ENCODE results near the gene WNT7B.

Gene WNT7B

GRCh38 chr22:45971408-45972028, 5.4 kb downstream of the WNT7B start:
- DNase-seq (ENCODE audit: low read depth in 2 of 2) = no peak

- DNase-seq (ENCODE audit: low read depth in 2 of 2) = peak in 1 of 2 experiments; percentile 23
Measured at GRCh38 chr22:45970705-45971407, 6.1 kb downstream of the WNT7B start.

DNA sequence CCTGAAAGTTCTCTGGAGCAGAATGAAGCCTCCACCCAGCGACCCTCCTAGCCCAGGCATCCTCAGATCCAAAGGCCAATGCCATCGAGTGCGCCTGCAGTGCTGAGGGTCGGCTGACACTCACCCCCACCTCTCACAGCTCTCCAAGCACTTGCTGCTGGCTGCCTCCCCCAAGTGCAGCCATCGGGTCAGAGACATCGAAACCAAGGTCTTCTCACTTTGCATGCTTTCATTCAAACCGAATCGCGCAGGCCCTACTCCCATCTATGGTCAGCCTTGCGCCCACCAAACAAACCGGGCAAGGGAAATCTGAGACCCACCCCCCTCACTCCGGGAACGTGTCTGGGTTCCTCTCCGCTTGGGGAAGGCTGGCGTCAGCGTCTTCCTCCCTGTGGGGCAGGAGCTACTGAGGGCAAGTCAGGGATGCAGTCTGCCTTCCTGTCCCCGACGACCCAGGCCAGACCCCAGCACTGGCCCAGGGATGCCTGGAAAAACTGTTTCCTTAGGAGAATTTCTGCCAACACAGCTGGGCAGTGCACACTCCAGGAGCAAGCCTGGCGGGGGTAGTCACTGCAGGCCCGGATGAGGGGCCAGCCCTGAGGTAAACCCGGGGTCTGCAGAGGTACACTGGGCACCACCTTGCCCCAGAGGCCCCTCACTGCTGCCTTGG, 7.0 kb downstream of the WNT7B start:
- no peak for DNase-seq (ENCODE audit: low read depth in 2 of 2)

GRCh38 chr22:45969414-45969799, 7.6 kb downstream of the WNT7B start:
- no peak for DNase-seq (ENCODE audit: low read depth in 2 of 2)

DNA sequence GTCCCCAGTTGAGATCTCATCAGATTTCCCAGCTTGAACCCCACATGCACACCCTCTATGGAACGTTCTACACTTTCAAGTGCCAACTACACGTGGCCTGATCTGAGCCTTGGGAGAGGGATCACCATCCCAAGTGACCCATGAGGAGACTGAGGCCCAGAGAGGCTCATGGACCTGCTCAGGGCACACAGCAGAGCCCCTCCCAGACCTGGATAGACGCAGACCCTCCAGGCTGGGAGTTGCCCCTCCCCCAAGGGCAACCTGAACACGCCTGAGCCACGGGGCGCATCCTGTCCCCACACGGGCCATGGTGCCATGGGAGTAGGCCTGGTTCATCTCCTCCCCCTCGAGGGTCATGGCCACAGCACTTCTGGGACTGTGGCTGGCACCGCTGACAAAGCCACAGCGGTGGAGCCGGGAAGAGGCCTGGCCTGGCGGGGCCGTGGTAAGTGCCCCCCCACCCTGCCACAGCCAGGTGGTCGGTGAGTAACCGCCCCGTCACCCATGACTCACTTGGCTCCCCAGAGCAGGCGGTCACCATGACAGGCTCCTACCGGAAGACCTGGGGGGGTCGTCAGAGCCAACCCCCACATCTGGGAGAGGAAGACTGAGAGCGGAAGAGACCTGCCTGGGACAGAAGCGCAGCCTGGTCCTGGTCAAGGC, 8.1 kb downstream of the WNT7B start:
- peak; percentile 24 to 32 for DNase-seq (ENCODE audit: low read depth in 2 of 2)

DNA sequence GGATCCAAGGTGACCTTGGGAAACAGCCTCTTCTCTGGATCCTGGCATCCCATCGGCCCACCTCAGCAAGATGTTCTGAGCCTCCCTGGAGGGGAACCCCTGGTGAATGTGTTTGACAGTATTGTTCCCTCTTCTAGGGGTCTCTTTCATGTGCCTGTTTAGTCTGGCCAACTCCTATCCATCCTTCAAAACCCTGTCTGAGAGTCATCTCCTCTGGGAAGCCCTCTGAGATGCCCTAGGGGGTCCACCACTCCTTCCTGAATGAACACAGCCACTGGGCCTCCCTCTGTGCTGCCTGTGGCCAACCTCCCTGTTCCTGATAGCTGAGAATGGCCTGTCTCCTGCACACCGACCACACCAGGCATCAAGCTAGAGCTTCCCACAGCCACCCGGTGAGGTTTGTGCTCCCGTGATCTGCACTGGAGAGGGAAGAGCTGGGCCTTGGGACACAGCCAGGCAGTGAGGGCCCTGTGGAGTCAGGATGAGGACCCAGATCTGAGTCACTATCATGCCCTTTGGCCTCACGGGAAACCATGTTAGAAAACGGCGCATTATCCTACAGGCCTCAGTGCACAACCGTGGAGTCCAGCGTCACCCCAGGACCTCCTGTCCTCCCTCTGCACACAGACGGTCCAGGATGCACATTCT, 8.8 kb downstream of the WNT7B start:
- DNase-seq (ENCODE audit: low read depth in 2 of 2) = no peak

DNA sequence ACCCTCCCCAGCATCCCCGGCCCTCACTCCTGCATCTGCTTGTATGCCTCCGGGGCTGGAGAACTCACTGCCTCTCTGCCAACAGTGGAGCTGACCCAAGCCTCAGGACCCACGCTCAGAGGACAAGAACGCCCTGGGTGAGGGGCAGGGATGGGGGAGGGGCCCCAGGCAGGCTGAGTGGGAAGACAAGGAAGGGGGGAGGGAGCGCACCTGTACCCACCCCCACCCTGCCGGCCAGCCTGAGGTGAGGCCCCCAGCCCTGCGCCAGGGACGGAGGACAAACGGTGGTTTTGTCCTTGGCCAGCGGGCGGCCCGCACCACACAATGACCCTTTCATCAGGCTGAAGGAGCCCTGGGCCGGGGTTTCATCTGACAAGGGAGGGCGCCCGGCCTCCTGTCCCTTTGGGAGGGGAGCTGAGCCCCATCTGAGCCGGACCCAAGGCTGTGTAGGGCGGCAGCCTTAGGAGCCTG, 10.0 kb downstream of the WNT7B start:
- no peak for DNase-seq (ENCODE audit: low read depth in 2 of 2)

- DNase-seq (ENCODE audit: low read depth in 2 of 2) = no peak
Measured at GRCh38 chr22:45966320-45966894, 10.6 kb downstream of the WNT7B start.

DNA sequence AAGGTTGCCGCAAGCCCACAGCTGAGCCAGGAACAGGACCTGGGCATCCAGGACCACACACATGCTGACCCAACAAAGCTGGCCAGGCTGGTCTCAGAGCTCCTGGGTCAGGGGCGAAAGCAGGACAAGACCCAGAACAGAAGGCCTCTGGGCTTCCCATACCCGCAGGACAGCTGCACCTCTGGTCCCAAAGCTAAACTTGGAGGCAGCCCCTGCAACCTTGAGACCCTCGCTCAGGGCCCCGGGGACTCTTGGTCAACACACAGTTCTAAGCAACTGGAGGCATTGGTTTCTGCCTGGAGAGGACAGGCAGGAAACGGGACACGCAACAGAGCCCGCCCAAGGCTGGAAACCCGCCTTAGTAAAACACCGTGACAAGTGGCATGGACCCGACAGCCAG, 11.4 kb downstream of the WNT7B start:
- no peak for DNase-seq (ENCODE audit: low read depth in 2 of 2)

DNA sequence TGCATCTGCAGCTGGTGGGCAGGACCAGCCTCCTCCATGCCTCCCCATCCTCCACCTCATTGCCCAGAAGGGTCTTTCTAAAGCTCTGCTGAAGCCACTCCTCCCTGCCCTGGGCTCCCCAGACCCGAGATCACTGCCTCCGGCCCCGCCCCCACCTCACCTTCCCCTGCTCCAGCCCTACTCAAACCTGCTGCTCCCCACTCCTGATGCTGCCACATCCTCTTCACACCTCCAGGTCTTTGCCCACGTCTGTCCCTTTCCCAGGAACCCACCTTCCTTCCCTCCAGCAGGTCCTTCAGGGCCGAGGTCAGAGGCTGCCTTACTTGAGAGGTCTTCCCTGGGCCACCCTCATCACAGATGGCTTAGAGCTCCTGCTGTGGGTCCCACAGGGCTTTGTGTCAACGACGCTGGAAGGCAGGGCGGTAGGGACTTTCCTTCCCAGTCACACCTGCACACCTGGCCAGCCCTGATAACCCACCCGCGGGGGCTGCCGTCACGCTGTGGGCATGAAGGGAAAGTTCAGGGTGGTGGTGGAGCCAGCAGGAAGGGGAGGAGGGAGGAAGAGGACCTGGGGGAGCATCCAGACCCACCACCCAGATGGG, 11.9 kb downstream of the WNT7B start:
- no peak for DNase-seq (ENCODE audit: low read depth in 2 of 2)

DNA sequence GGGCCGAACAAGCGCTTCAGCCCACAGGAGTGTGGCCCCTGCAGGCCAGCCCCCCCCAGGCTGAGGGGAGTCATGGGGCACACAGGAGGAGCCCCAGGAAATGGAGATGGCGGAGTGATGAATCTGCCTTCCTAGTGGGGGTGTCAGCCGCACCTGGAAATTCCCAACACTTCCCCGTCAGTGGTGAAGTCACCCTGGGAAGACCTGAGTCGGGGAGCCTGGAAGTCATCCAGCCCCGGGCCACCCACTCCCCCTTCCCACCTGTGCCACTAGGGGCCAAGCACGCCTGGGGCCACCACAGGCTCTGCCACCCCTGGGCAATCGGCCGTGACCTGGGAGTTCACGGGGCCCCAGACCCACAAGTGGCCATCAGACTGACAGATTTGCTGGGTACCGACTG, 12.6 kb downstream of the WNT7B start:
- DNase-seq (ENCODE audit: low read depth in 2 of 2) = no peak

- DNase-seq (ENCODE audit: low read depth in 2 of 2) = no peak
Measured at GRCh38 chr22:45963821-45964220, 13.1 kb downstream of the WNT7B start.

DNA sequence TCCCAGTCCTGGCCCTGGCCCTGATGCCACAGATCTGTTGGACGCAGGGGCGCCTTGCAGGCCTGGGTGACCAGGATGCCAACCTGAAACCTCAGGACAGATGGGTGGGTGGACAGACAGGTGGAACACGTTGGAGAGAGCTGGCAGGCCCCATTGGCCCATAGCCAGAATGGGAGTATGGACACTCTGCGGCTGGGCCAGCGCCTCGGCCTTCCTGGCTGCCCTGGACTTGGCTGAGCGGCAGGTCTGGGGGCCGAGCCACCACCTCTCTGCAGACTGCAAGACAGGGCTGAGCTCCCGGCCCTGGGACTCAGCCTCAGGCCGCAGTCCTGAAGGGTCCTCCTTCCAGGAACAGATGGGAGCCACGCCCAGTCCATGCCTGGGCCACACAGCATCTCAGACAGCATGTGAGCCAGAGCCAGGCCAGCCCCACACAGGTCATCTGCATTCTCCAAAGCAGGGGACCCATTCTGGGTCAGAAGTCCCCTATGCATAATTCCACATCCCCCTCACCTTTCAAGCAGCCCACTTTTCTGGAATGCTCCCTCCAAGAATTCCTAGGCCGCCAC, 14.1 kb downstream of the WNT7B start:
- no peak for DNase-seq (ENCODE audit: low read depth in 2 of 2)

DNA sequence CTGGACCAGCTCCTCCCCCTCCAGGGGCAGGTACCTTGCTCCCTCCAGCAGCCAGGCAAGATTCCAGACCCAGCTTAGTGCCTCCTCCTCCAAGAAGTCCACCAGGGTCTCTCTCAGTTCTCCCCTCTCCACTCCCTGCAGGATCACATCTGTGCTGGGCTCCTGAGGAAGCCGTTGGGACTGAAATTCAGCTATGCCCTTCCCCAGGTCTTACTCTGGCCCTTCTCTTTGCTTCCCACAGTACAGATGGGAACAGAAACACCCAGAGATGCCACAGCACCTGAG, 14.6 kb downstream of the WNT7B start:
- DNase-seq (ENCODE audit: low read depth in 2 of 2) = no peak

- DNase-seq (ENCODE audit: low read depth in 2 of 2) = no peak
Measured at GRCh38 chr22:45961679-45962433, 15.1 kb downstream of the WNT7B start.

DNA sequence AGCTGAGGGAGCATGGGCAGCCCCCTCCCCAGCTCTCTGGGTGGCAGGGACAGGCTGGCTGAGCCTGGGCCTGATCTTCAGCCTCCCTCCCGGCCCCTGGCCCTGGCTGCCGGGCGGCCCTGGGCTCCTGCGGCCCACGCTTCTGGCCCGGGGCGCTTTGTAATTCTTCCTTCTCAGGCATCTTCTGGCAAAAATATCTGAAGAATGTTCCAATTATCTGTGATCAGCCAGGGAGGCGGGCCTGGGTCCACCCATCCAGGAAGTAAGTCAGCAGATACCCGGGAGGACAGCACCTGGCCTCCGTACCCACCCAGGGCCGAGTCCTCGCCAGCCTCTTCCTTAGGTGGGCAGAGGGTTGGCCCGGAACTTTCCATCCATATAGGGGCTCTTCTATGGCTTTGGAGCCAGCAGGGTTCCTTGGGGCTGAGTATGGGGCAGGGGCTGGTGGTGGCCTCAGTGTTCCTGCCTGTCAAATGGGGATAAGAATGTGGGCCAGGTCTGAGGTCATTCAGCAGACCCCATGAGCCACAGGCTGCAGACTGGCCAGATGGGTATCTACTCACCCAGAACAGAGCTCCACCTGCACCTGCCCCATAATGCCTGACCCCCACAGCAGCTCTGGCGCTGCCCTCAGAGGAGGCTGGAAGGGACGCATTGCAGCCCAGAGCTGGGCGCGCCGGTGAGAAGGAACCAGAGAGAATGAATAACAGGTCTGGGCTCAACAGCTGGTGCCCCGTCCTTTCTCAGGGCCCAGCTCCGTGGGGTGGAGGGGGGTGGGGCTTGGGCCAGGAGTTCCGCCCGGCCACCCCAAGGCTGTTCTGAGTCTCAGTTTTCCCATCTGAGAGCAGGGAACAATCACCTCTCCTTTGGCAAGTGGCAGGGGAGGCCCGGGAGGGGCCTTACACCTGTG, 16.2 kb downstream of the WNT7B start:
- DNase-seq (ENCODE audit: low read depth in 2 of 2) = no peak

- no peak for DNase-seq (ENCODE audit: low read depth in 2 of 2)
Measured at GRCh38 chr22:45959719-45960476, 17.1 kb downstream of the WNT7B start.

GRCh38 chr22:45958971-45959370, 18.0 kb downstream of the WNT7B start:
- no peak for DNase-seq (ENCODE audit: low read depth in 2 of 2)

DNA sequence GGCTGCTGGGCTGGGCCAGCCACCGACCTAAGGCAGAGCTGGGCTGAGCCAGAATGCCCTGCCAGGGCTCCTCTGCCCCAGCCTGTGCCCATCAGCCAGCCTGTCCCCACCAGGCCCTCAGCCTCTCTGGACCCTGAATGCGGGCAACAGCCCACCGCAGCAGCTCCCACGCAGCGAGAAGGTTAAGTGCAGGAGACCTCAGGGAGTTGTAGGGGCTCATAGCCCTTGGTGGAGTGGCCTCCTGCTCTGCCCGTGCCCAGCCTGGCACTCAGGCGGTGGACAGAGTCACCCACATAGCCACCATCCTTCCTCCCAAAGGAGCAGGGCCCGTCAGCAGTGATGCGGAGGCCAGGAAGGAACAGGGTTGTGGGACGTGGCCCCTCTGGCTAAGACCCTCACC, 19.1 kb downstream of the WNT7B start:
- DNase-seq (ENCODE audit: low read depth in 2 of 2) = no peak

Measured in fibroblast of skin of left quadriceps (primary cell).